HEK293 (cell line): ENCODE measurements around the gene EIF4G1.

Experiments
- CTCF ChIP-seq: fragments of 450-650 bp; formaldehyde crosslinking; IDR thresholded peaks from 2 replicates; pipeline ENCODE4 v1.5.1; 2016; ENCODE audit warnings: missing biosample characterization, missing genetic modification characterization
- KLF10 ChIP-seq: fragments of 450-650 bp; IDR thresholded peaks from 2 replicates; pipeline ENCODE4 v1.5.1; 2018; ENCODE audit warnings: missing biosample characterization, mild to moderate bottlenecking, missing genetic modification characterization
- PRDM4 ChIP-seq: fragments of 450-650 bp; formaldehyde crosslinking; IDR thresholded peaks from 2 replicates; pipeline ENCODE4 v1.5.1; 2017; ENCODE audit warnings: missing biosample characterization, missing genetic modification characterization
- ZNF23 ChIP-seq: fragments of 450-650 bp; formaldehyde crosslinking; IDR thresholded peaks from 2 replicates; pipeline ENCODE4 v1.5.1; 2016; ENCODE audit warnings: missing biosample characterization, missing genetic modification characterization, borderline replicate concordance
- ZNF311 ChIP-seq: fragments of 450-650 bp; formaldehyde crosslinking; IDR thresholded peaks from 2 replicates; pipeline ENCODE4 v1.5.1; 2017; ENCODE audit warnings: missing biosample characterization, missing genetic modification characterization, borderline replicate concordance
- ZNF366 ChIP-seq: fragments of 450-650 bp; formaldehyde crosslinking; conservative IDR thresholded peaks from 2 replicates; pipeline ENCODE4 v1.5.1; 2016; ENCODE audit warnings: missing biosample characterization, missing genetic modification characterization
- ZNF561 ChIP-seq: fragments of 450-650 bp; IDR thresholded peaks from 2 replicates; pipeline ENCODE4 v1.5.1; 2018; ENCODE audit warnings: missing biosample characterization, missing genetic modification characterization, borderline replicate concordance

GRCh38 chr3:184349563-184350470, 35.4 kb downstream of the EIF4G1 start:
- TF ChIP-seq ZNF23 (tag by site-specific recombination): no peak
- no peak for TF ChIP-seq CTCF (tag by site-specific recombination)
- TF ChIP-seq ZNF561 (tag by site-specific recombination): no peak
- TF ChIP-seq ZNF311: no peak
- TF ChIP-seq PRDM4 (tag by site-specific recombination): no peak
- TF ChIP-seq ZNF366 (tag by site-specific recombination): no peak
- TF ChIP-seq KLF10 (tag by site-specific recombination): no peak
